ENCODE measurements around the gene NUDT14. TPM values are rescaled to one million over a fixed set of nuclear protein-coding genes. Genes with fewer than 3 reads are reported as not detected.

The NUDT14 gene
- total RNA-seq, 1 experiment from 2014 or later: 50.8 TPM

DNA sequence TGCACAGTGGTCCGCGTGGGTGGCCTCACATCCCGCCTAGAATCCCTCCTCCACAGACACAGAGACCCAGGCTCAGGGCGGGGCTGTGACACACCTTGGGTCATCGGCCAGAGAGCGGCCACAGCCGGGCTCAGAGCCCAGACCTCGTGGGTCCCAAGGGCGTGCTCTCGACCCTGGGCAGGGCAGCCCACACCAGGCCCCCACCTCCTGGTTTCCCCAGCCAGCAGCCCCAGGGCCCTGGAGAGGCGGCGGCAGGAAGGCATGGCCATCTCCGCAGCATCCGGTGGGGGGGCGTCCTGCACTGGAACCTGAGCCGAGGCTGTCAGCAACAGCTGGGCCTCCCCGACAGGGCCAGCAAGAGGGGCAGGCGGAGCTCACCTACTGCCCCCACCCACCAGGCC lies 27.8 kb downstream of the NUDT14 start:
- H3F3A ChIP-seq (ENCODE audit: low read length, unreplicated experiment): no peaks in the 10 kb centered on the region
- peak; percentile 75 for ATAC-seq

DNA sequence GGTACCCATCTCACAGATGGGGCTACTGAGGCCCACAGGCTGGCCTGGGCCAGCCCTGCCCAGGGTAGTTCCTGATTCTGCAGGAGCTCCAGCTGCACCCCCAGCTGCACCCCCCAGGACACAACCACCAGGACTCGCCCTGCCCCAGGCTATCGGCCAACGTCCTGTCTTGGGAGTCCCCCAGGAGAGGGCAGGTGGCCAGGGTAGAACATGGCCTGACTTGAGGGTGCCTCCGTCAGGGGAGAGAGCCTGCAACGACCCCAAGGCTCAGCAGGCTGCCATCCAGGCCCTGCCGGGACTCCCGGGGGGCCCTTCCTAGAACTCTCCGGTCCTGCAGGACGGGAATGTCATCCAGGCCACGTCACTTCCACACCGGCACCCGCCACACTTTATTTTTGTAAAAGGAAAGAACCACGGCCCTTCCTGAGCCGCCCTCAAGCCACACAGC lies 28.3 kb downstream of the NUDT14 start:
- Histone ChIP-seq H4K20me1 (ENCODE audit: low read length) (no peaks in the 10 kb centered on the region), H3K9me2 (replicated peaks; ENCODE audit: low read length) (no peaks in the 10 kb centered on the region), H3F3A (ENCODE audit: low read length, unreplicated experiment) (no peaks in the 10 kb centered on the region), H3K4me2 (ENCODE audit: low read length) (no peak overlapping the region), H3K27me3 (ENCODE audit: low read length) (no peaks in the 10 kb centered on the region), H3K4me3 (ENCODE audit: low read length) (no peak overlapping the region), H3K36me3 (ENCODE audit: low read depth, low read length) (no peaks in the 10 kb centered on the region), H3K9ac (ENCODE audit: low read length) (no peak overlapping the region), H3K9me3 (ENCODE audit: low read length) (no peaks in the 10 kb centered on the region), H3K27ac (ENCODE audit: low read length) (no peak overlapping the region), H3K79me2 (ENCODE audit: low read length) (no peaks in the 10 kb centered on the region), H3K4me1 (ENCODE audit: insufficient read depth, low read length) (no peaks in the 10 kb centered on the region), H2AFZ (ENCODE audit: low read length) (no peak overlapping the region)
- DNase-seq (no peak), ATAC-seq (no peak)
- intact Hi-C loops (cut with micrococcal nuclease): no loop called here
- ChIA-PET CTCF (no interaction called here), POLR2A (ENCODE audit: unreplicated experiment) (no interaction called here)
- BruUV-seq (replicated peaks): no TSS peak
- TF ChIP-seq EZH2 (IDR thresholded peaks at IDR 0.05; ENCODE audit: low read length, unreplicated experiment) (no peak), EZH2phosphoT487 (IDR thresholded peaks at IDR 0.05; ENCODE audit: borderline replicate concordance, low read length) (no peak)
- TF ChIP-seq, protein P1, sequence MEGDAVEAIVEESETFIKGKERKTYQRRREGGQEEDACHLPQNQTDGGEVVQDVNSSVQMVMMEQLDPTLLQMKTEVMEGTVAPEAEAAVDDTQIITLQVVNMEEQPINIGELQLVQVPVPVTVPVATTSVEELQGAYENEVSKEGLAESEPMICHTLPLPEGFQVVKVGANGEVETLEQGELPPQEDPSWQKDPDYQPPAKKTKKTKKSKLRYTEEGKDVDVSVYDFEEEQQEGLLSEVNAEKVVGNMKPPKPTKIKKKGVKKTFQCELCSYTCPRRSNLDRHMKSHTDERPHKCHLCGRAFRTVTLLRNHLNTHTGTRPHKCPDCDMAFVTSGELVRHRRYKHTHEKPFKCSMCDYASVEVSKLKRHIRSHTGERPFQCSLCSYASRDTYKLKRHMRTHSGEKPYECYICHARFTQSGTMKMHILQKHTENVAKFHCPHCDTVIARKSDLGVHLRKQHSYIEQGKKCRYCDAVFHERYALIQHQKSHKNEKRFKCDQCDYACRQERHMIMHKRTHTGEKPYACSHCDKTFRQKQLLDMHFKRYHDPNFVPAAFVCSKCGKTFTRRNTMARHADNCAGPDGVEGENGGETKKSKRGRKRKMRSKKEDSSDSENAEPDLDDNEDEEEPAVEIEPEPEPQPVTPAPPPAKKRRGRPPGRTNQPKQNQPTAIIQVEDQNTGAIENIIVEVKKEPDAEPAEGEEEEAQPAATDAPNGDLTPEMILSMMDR (conservative IDR thresholded peaks at IDR 0.05; ENCODE audit: low read depth, low read length): no peak

More for the DNA sequence above, 27.8 kb downstream of the NUDT14 start:
- no TSS peak for BruUV-seq (replicated peaks)
- intact Hi-C loops (cut with micrococcal nuclease): no loop called here
- Histone ChIP-seq H3K4me3 (ENCODE audit: low read length) (no peak overlapping the region), H3K36me3 (ENCODE audit: low read depth, low read length) (no peaks in the 10 kb centered on the region), H2AFZ (ENCODE audit: low read length) (no peak overlapping the region), H3K79me2 (ENCODE audit: low read length) (0 out of 2 replicates have a peak, but pooled peaks cover 2% of the 10 kb centered on the region), H3K27ac (ENCODE audit: low read length) (no peak overlapping the region), H3K4me1 (ENCODE audit: insufficient read depth, low read length) (no peaks in the 10 kb centered on the region), H3K9me2 (replicated peaks; ENCODE audit: low read length) (no peaks in the 10 kb centered on the region), H3K9me3 (ENCODE audit: low read length) (no peaks in the 10 kb centered on the region), H4K20me1 (ENCODE audit: low read length) (no peaks in the 10 kb centered on the region), H3K27me3 (ENCODE audit: low read length) (no peaks in the 10 kb centered on the region), H3K4me2 (ENCODE audit: low read length) (no peak overlapping the region), H3K9ac (ENCODE audit: low read length) (no peak overlapping the region)
- ChIA-PET POLR2A (ENCODE audit: unreplicated experiment) (no interaction called here), CTCF (no interaction called here)
- no peak for TF ChIP-seq EZH2 (IDR thresholded peaks at IDR 0.05; ENCODE audit: low read length, unreplicated experiment)
- TF ChIP-seq, protein P1 (conservative IDR thresholded peaks at IDR 0.05; ENCODE audit: low read depth, low read length): no peak
- TF ChIP-seq EZH2phosphoT487 (IDR thresholded peaks at IDR 0.05; ENCODE audit: borderline replicate concordance, low read length): no peak
- no peak for DNase-seq

DNA sequence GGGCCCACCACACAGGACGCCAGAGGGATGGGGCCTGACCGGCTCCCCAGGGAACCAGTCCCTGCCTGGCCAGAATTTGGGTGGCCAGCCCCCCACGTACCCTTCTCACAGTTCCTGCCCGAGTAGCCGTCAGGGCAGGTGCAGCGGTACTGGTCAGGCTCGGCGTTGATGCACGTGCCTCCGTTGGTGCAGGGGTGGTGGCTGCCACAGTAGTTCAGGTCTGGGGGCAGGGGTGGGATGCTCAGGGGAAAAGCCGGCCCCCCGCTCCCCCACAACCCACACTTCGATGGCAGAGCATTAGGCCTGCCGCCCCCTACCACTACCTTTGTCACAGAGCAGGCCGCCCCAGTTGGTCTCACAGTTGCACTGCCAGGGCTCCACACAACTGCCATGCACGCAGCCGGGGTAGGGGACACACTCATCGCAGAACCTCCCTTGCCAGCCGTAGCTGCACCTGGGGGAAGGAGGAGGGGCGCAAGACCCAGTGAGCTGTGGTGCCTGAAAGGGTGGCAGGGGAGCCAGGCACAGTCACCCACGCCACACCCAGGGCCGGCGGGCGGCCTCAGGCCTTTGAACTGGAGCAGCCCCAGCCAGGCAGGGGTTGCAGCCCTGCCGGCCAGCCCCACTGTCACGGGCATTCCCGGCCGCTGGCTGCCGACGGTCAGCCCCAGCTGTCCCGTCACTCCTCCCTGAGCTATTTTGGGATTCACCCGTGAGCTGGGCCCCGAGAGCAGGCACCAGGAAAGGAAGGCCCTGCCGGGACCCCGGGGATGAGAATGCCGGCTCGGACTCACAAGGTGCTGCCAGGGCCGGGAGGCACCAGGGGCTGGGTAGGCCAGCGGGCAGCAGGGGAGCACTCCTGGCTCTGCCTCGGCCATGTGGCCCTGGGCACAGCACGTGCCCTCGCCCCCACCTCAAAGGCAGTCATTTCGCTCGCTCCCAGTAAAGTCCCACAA lies 29.0 kb downstream of the NUDT14 start:
- no peaks in the 10 kb centered on the region for H3K9me2 ChIP-seq (replicated peaks; ENCODE audit: low read length)
- H2AFZ ChIP-seq (ENCODE audit: low read length): no peak overlapping the region
- TF ChIP-seq EZH2phosphoT487 (IDR thresholded peaks at IDR 0.05; ENCODE audit: borderline replicate concordance, low read length): no peak
- TF ChIP-seq EZH2 (IDR thresholded peaks at IDR 0.05; ENCODE audit: low read length, unreplicated experiment): no peak
- TF ChIP-seq, protein P1 (conservative IDR thresholded peaks at IDR 0.05; ENCODE audit: low read depth, low read length): no peak
- no peak overlapping the region for H3K4me2 ChIP-seq (ENCODE audit: low read length)
- H3K27me3 ChIP-seq (ENCODE audit: low read length): no peaks in the 10 kb centered on the region
- DNase-seq (no peak), ATAC-seq (no peak)
- H3K9ac ChIP-seq (ENCODE audit: low read length): no peak overlapping the region
- CTCF ChIA-PET: no interaction called here
- POLR2A ChIA-PET (ENCODE audit: unreplicated experiment): no interaction called here
- H4K20me1 ChIP-seq (ENCODE audit: low read length): no peaks in the 10 kb centered on the region
- H3K36me3 ChIP-seq (ENCODE audit: low read depth, low read length): no peaks in the 10 kb centered on the region
- no peaks in the 10 kb centered on the region for H3K4me1 ChIP-seq (ENCODE audit: insufficient read depth, low read length)
- H3K79me2 ChIP-seq (ENCODE audit: low read length): no peaks in the 10 kb centered on the region
- H3K4me3 ChIP-seq (ENCODE audit: low read length): no peak overlapping the region
- no peak overlapping the region for H3K27ac ChIP-seq (ENCODE audit: low read length)
- BruUV-seq (replicated peaks): no TSS peak
- no peaks in the 10 kb centered on the region for H3K9me3 ChIP-seq (ENCODE audit: low read length)
- no peaks in the 10 kb centered on the region for H3F3A ChIP-seq (ENCODE audit: low read length, unreplicated experiment)
- intact Hi-C loops (cut with micrococcal nuclease): no loop called here

Data from PC-3 (cell line).